ENCODE results near the gene PRR14.
"Not testable (repeated sequence)": the region's sequence is repeated elsewhere in the genome, so short reads cannot be mapped to it uniquely, and the experiment has no call there.

The PRR14 gene

DNA sequence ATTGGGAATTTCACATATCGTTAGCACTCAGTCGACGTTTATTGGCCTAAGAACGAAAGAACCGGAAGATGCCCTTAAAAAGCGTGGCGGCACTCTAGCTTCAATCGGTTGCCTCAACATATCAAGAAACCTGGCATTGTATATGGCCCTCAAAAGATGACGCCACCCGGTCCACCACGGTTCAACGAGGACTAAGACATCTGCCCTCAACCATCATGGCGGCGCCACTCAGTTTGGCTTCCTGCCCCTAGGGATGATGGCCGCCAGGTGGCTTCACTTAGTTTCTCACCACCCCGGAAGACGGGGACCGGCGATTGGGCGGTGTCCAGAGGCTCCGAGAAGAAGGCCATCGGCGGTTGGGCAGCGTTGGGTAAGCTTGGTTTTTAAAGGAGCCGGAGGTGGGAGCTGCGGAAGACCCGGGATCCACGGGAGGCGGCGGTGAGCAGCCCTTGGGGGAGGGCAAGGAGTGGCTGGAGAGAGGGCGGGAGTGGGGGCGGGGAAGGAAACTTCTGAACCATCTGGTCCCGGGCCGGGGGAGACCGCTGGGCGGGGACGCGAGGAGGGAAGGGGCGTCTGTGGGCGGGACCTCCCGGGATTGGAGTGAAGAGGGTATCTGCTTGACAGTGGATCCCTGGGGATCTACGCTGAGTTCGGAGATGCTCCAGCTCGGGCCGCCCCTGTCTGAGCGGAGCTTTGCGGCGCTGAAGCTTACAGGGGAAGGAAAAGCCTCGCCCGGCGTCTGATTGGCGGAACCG is at the start of gene PRR14:
PRR14 (plus strand) TSS at position 592 of the 755 bp plus-strand sequence. CDS start 686 bp downstream, outside the sequence.
- DNase-seq, result peak; percentile 100

GRCh38 chr16:30601966-30602365 is 48.8 kb upstream of the PRR14 start:
- DNase-seq, result no peak

DNA sequence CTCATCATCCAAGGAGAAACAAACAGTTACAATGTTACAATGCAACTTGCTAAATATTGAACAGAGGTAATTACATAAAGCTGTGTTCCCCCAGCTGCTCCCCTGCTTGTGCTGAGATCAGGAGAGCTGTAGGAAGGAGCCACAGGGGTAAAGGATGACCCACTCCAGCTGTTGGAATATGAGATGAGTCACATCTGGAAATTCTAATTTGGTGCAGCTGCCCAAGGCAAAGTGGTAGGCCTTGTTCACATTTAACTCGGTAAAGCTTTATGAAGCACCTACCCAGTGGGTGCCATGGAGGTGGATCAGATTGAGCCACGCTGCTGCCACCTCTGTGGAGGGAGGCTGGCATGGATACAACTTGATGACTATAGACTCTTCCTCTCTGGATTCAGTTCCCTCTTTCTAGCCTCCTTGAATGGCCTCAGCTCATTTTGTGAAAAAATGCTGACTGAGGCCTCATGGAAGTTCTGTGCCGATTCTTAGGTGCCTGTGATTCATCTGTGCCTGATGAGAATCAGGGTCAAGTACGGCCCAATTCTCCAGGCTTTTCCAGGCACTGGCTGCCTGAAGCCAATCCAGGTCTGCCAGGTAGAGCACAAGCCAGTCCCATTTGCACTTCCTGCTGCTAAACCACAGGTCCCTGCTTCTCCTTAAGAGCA is 48.0 kb upstream of the PRR14 start:
- no peak for DNase-seq

DNA sequence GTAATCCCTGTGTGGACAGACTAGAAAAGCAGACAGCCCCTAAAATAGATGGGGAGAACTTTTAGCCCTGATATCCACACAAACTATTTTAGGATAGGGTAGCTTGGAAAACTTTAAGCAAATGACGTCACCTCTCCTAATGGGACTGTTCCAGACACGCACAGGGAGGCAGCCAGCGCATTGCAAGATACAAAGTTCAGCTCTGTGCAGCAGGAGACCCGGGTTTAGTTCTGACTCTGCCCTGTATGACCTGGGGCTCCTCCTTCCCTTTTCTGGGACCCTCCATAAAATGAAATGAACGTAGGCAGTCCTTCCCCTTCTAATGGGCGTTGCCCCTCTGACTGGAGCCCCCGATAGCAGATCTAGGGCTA is 46.8 kb upstream of the PRR14 start:
- no peak for DNase-seq

DNA sequence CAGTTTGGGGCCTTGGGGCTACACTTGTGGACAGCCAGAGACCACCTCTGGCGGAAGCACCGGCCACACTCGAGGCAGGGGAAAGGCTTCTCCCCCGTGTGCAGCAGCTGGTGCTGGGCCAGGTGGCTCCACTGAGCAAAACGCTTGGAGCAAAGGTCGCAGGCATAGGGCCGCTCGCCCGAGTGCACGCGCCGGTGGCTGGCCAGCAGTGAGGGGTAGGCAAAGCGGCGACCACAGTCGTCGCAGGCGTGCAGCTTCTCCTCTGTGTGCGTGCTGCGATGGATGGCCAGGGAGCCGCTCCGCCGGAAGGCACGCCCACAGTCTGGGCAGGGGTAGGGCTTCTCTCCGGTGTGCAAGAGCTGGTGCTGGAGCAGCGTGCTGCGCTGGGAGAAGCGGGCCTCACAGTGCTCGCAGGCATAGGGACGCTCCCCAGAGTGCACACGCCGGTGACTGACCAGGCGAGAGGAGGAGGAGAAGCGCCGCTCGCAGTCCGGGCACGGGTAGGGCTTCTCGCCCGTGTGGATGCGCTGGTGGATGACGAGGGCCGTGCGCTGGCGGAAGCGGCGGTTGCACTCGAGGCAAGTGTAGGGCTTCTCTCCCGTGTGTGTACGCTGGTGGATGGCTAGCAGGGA is 46.3 kb upstream of the PRR14 start:
- DNase-seq, result no peak

DNA sequence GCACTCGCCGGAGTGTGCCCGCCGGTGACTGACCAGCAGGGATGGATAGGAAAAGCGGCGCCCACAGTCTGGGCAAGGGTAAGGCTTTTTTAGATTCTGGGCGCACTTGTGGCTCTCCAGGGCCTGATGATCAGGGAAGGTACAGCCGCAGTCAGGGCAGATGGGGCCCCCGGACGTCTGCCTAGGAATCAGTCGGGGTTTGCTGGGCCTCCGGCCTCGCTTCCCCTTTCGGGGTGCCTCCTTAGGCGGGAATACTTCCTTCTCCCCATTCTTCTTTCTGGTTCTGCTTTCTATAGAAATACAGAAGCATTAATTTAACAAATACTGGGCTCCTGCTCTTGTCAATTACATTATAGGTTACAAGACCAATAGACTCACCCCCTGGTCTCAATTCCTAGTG is 45.6 kb upstream of the PRR14 start:
- DNase-seq, result no peak

GRCh38 chr16:30606004-30606403 is 44.8 kb upstream of the PRR14 start:
- DNase-seq, result no peak

DNA sequence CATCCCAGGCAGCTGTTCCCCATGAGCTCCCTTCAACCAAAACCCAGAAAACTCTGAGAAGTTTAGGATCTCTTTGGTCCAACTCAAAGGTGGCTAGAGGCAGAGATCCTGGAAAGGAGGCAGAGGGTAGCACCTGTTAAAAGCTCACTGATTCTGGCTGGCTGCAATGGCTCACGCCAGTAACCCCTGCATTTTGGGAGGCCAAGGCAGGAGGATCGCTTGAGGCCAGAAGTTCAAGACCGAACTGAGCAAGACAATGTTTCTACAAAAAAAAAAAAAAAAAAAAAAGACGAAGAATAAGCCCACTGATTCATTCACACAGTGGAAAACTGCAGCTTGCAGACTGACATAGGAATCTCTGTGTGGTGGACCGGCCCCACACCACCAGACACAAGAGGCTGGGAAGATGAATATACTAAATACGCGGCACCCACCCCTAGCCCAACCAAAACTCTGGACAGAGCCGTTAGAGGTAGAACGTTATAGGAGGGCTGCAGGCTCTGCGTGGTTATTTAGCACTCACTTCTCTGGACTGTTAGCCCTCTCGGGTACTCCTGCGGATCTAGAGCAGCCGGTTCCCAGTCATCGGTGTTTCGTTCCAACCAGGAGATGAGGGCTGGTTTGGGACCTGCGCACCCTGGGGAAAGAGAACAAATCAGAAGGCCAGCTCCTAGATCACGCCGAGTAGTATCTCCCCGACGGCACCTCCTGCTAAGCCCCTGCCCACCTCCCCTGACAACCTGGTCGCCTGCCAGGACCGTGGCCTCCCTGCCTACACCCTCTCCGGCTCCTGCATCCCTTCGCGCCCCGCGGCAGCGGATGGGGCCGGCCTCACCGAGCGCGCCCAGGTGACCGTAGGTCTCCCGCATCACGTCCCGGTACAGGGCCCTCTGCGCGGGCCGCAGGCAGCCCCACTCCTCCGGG is 41.5 kb upstream of the PRR14 start:
- peak; percentile 44 for DNase-seq

DNA sequence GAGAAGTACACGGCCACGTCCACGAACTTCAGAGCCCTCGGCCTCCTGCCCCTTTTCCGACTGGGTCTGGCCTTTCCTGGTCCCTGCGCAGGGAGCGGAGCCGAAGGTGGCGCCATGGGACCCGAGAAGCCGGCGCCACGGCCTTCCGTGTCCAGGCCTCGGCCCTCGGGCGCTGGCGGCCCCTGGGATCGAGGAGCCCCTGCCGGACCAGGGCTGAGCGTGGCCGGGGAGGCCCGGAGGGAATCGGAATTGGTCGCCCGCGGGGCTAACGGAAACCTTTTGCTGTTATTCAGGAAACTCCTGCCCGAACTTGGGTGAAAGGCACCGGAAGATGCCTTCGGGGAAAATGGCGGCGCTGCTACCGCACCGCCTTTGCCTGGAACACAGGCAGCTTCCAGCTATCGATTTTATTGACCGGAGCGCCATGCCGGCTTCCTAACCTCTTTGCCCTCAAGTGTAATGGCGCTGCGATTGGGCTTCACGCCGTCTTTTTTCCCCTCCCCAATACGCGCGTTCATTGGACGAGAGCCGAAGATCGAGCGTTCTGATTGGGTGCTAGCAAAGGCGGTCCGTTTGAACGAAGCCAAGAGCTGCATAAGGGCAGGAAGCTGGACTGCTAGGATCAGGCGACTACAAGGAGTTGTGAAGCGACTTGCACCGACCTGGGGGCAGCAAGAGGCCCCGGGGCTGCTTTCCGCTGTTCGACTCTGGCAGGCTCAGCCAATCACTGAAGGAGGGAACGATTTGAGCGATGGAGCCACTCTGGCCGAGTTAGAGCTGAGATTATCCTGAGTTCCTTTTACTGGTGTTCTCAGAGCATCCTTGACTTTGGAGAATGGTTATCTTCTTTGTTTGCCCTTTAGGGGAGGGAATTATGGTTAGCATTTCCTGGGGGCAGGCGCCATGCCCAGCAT is 40.6 kb upstream of the PRR14 start, which contains the start of gene ZNF689:
ZNF689 (minus strand) TSS at position 464 of the 914 bp plus-strand sequence; CDS start at position 116, 348 bp downstream.
- DNase-seq, result peak; percentile 99

DNA sequence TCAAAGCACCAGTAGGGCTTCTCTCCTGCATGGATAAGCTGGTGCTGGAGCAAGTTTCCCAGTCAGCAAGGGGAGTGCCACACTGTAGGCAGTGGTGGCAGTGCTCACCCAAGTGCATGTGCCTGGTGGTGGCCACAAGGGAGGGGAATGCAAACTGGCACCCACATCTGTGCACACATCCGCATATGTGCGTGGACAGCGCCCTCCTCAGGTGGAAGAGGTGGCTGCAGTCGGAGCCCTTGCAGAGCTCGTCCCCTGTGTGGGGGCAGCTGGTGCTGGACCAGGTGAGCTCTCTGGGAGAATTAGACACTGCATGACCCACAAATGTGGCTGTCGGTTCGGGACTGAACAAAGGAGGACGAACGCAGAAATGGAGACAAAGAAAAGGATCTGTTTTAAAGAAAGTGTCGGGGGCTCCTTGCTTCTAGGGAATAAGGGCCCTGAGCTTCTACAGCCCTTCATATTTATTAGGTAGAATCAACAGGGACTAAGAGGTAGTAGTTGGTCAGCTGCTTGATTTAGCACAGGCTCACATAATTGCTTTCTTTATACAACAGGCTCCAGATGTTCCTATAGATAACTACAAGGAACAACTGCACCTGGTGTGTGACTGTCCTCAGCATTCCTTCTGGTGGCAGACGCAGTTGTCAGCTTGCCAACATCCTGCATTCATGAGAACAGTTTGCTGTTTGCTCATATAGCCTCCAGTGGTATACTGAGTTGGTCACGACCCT is 35.2 kb upstream of the PRR14 start:
- peak; percentile 70 for DNase-seq

GRCh38 chr16:30619202-30619601 is 31.6 kb upstream of the PRR14 start:
- DNase-seq, result no peak

DNA sequence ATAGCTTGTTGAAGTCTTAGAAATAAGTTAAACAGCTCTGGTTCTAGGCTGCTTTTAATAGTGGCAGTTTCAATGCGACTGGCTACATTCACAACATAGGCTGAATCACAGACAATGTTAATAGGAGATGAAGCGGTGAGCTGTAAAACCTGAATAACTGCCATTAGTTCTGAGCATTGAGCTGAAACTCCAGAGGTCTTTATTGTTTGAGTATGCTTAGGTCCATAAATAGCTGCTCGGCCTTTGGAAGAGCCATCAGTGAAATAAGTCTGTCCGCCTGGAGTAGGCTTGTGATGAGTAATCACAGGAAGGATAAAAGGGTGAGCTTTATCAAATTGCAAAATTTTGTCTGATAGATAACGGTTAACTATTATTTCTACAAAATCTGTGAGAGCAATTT is 31.1 kb upstream of the PRR14 start:
- DNase-seq, result no peak

DNA sequence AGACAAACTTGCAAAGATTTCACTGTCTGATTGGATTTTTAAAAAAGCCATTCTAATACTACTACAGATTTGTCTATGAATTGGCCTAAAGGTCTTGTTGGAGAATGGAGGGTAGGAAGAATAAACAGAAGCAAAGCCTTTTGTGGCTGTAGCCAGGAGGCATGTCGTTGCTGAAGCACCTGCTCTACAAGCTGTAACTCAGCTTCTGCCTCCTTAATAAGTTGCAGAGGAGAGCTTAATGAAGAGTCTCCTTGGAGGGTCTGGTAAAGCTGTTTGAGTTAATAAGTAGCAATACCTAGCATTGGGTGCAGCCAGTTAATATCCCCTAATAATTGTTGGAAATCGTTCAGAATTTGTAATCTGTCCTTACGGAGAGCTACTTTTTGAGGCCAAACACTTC is 30.6 kb upstream of the PRR14 start:
- no peak for DNase-seq

DNA sequence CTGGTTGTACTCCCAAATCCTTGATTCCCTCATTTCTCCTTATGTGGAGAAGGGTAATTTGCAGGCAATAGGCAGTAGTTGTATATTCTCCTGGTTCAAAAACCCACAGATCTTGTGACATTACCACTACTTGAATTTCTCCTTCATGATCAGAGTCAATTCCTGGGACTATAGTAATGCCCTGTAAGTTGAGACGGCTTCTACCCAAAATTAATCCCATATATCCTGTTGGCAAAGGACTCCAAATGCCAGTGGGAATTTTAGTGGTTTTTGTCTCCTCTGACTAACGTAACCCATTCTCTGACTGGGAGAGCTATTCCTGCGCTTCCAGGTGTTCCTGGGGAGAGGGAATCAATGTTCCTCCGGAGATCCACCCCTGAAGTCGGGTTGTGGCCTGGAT is 29.0 kb upstream of the PRR14 start:
- no peak for DNase-seq

DNA sequence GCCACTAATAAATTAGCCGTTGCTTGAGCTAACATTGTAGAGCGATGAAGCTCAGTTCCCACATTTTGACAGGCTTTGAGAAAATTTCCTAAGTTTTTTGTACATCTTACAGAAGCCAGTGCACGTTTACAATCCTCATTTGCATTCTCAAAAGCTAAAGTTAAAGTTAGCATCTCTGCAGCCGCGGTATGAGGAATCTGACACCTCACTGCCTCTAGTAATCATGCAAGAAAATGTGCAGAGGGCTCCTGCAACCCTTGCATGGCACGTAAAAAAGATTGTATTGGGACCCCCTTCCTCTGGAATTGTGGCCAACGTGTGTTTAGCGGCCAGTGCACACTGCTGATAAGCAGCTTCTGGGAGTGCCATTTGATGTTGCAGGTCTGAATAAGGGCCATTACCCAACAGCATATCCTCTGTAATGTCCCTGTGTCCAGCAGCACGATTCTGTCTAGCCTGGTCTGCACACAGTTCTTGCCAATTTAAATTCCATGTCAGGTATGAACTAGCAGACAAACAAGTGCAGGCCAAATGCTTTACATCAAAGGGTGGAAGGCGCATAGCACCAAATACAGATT is 28.2 kb upstream of the PRR14 start:
- DNase-seq, result no peak

DNA sequence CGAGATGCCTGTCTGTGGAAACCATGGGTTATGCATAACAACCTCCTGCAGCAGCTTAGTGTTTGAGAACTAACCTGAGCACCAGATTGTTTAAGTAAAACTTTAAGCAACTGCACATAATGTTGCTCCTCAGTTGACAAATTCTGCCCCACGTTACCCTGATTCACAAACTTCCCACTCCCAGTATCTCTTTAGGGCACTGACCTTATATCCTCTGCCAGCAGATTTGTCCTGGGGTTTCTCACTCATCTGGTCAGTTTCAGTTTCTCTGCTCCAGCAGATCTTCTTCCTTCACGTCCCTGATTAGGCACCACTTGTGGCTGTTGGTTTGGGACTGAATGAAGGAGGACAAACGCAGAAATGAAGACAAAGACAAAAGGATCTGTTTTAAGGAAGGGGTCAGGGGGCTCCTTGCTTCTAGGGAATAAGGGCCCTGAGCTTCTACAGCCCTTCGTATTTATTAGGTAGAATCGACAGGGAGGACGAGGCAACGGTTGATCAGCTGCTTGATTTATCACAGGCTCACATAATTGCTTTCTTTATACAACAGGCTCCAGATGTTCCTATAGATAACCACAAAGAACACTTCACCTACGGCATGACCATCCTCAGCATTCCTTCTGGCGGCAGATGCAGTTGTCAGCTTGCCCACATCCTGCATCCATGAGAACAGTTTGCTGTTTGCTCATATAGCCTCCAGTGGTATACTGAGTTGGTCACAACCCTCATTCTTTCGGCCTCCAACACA is 27.1 kb upstream of the PRR14 start:
- no peak for DNase-seq

GRCh38 chr16:30626236-30626635 is 24.5 kb upstream of the PRR14 start:
- no peak for DNase-seq

DNA sequence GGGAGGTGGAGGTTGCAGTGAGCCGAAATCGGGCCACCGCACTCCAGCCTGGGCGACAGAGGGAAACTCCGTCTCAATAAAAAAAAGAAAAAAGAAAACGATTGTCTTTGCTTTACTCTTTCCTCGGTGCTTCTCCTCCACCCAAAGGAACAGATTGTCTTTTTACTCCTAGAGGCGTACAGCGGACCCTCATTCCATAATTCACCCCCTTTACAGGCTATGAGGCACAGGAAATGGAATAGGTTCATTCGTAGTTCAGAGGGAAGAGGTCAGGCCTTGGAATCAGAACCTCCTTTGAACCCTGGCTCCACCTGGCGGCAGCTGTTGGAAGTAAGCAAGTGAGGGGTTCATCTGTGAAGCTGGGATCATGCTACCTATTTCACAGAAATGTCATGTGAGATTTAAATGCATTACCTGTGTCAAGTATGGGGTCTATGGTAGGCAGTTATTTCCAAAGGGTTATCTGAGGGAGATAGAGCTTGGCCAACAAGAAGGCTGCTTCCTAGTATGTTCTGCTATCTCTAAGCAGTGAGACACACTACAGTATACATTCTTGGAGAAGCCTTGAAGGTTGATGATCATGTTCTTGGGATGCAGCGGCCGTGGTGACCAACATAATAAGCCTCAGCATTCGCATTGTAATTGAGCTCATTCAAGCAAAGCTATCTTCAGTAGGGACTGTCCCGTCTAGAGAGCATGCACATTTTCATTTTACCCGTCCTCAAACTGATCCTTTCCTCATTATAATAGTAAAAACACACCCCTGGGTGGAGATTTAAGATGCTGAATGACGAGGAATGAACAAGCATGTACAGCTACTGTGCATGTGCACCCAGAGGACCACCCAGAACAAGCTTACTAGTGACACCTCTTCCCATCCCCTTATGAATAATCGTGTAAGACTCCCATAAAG is 21.9 kb upstream of the PRR14 start:
- DNase-seq, result peak; percentile 91

- DNase-seq, result not testable (repeated sequence)
These were observed 18.3 kb upstream of the PRR14 start for GRCh38 chr16:30632454-30632853.
